ENCODE results near the gene PCNT. TPM values are rescaled to one million over a fixed set of nuclear protein-coding genes. Genes with fewer than 3 reads are reported as not detected.

Gene PCNT
- total and polyA plus RNA-seq, 10 of the 15 experiments (the other 5 are each of a cell fraction or from before 2014, with no cell fraction given) = 2.9 to 39.6 (median 20.5) TPM

GRCh38 chr21:46379105-46379504 is 55.1 kb downstream of the PCNT start:
- POLR2A ChIA-PET = no interaction called here
- Histone ChIP-seq H2AFZ (ENCODE audit: control insufficient read depth, low read depth, low read length) (no peak overlapping the region), H3K4me1 (ENCODE audit: control insufficient read depth, insufficient read depth, low read length) (no peaks in the 10 kb centered on the region), H3K27me3 (replicated peaks in 1 of 2; ENCODE audit: control insufficient read depth in 2 of 2, insufficient read depth in 2 of 2, low read length in 1 of 2) (no peaks in the 10 kb centered on the region), H3K4me2 (ENCODE audit: control insufficient read depth, insufficient read depth) (no peak overlapping the region), H3K9ac (ENCODE audit: control insufficient read depth, insufficient read depth, low read length) (no peak overlapping the region), H3K79me2 (ENCODE audit: control insufficient read depth, insufficient read depth, low read length) (peaks cover 2% of the 10 kb centered on the region), H3K9me3 (replicated peaks; ENCODE audit: control insufficient read depth, insufficient read depth, low read length) (peaks cover 9% of the 10 kb centered on the region; the same call in 1 of the 3 replicates), H4K20me1 (ENCODE audit: control insufficient read depth, insufficient read depth) (no peaks in the 10 kb centered on the region), H3K36me3 (ENCODE audit: control insufficient read depth in 2 of 2, insufficient read depth in 2 of 2, low read length in 1 of 2) (peaks cover 14 to 16% of the 10 kb centered on the region in 2 experiments; a peak in 3 of 4 replicates), H3K4me3 (no peak overlapping the region), H3K27ac (ENCODE audit: control insufficient read depth, insufficient read depth) (no peak overlapping the region)
- DNase-seq (ENCODE audit: low read depth, low spot score) (no peak), ATAC-seq (no peak), FAIRE-seq (no peak)
- CTCF ChIA-PET = no interaction called here
- no TSS peak for BruUV-seq (replicated peaks)
- RAD21 ChIA-PET (ENCODE audit: unreplicated experiment) = no interaction called here
- WGBS (ENCODE audit: insufficient coverage, insufficient replicate concordance, low lambda C conversion rate, missing lambda C conversion rate) = 97% methylated on average over 19 of the region's 19 CpGs
- intact Hi-C loops (cut with micrococcal nuclease; ENCODE audit: unreplicated experiment) (no loop called here), in situ Hi-C loops (cut with MboI) (no loop called here)
- SMC1A ChIA-PET (ENCODE audit: uncharacterized antibody, unreplicated experiment) = interaction anchor here (1.3 kb wide), 1 partner anchor 11 kb away, joined by 3 read pairs; no protein-coding TSS in a partner anchor
- TF ChIP-seq ESRRA (IDR thresholded peaks at IDR 0.05; ENCODE audit: low read length) (no peak), CUX1 (IDR thresholded peaks at IDR 0.05; ENCODE audit: insufficient replicate concordance, low read depth, low read length) (no peak), EED (IDR thresholded peaks at IDR 0.05; ENCODE audit: low read depth) (no peak), HSF1 (IDR thresholded peaks at IDR 0.05; ENCODE audit: low read depth, low read length) (no peak), PBX3 (IDR thresholded peaks at IDR 0.05; ENCODE audit: insufficient replicate concordance, low read depth, low read length) (no peak), ZNF687 (IDR thresholded peaks at IDR 0.05) (no peak), ATF3 (IDR thresholded peaks at IDR 0.05; ENCODE audit: borderline replicate concordance, extremely low read depth, low read depth, low read length) (no peak), ZBED1 (IDR thresholded peaks at IDR 0.05; ENCODE audit: borderline replicate concordance) (no peak), SPI1 (IDR thresholded peaks at IDR 0.05; ENCODE audit: borderline replicate concordance, insufficient read depth, low read depth, low read length) (no peak), SMC3 (IDR thresholded peaks at IDR 0.05; ENCODE audit: borderline replicate concordance, low read length) (no peak), MYC (IDR thresholded peaks at IDR 0.05; ENCODE audit: insufficient read depth, insufficient read length, insufficient replicate concordance, low read length, severe bottlenecking) (no peak)
